Nucleus accumbens (tissue), 56 donors: ENCODE measurements around the gene BHLHE41.

Source experiments
- DNase-seq, 56 donors: peaks; one replicate each; lab custom pipeline; 2025; lab: John Stamatoyannopoulos, UW

BHLHE41 gene

GRCh38 chr12:26090836-26091510 is 33.9 kb downstream of the BHLHE41 start:
- DNase-seq, result no peak

GRCh38 chr12:26088998-26089397 is 35.8 kb downstream of the BHLHE41 start:
- DNase-seq, result no peak

- DNase-seq, result no peak
These were observed 37.9 kb downstream of the BHLHE41 start for GRCh38 chr12:26086936-26087335.

- no peak for DNase-seq
These were observed 43.9 kb downstream of the BHLHE41 start for GRCh38 chr12:26080911-26081310.

GRCh38 chr12:26077915-26078702 is 46.7 kb downstream of the BHLHE41 start:
- DNase-seq, result no peak
